ENCODE measurements around the gene DNAJC16.

- TF ChIP-seq CTCF (IDR thresholded peaks at IDR 0.05) (no peak), EP300 (IDR thresholded peaks at IDR 0.05) (no peak)
Measured at GRCh38 chr1:15595809-15596617, 69.4 kb downstream of the DNAJC16 start.
